K562 (cell line): ENCODE results near the gene CRADD. TPM values are rescaled to one million over a fixed set of nuclear protein-coding genes. Genes with fewer than 3 reads are reported as not detected.

Source experiments
- ATAC-seq: fragments of 200-7000 bp; cut with Tn5 transposase; 3 replicates; pipeline ENCODE4 v1.9.1; 2020; ENCODE audit warnings: moderate library complexity
- BruUV-seq: library from RNA; stranded (reverse); fragments of 400-500 nt; replicated peaks from 2 replicates; lab custom pipeline; 2021; lab: Mats Ljungman, UMichigan
- CTCF ChIA-PET: fragments of 300-600 bp; formaldehyde crosslinking; extraction: SDS; loops from one replicate; lab custom pipeline; 2021; ENCODE audit warnings: low intra/inter-chr PET ratio; lab: Yijun Ruan, JAX
- POLR2A ChIA-PET: fragments of 300-600, 350-650 bp; sonication (Branson Sonifier 250); formaldehyde crosslinking; extraction: SDS; loops from one replicate; lab custom pipeline; 2021; ENCODE audit warnings: antibody characterized with exemption, inconsistent platforms; lab: Yijun Ruan, JAX
- DNase-seq, 4 experiments: peaks; one replicate each; pipeline versions ENCODE4 v3.0.0 to v3.0.0-alpha.2; 2011 to 2018; ENCODE audit warnings: low spot score in 3 of 4, mixed read lengths in 3 of 4; ENCODE audit errors: extremely low read depth in 1 of 4
- FAIRE-seq: peaks from 2 replicates; lab custom pipeline; 2011; peaks lifted over from hg19 to GRCh38; lab: Jason Lieb, UNC
- H2AFZ ChIP-seq: 2 replicates; pipeline ENCODE4 v1.6.0; 2011; ENCODE audit warnings: low read depth, low read length, control low read depth, inconsistent platforms
- H3K27ac ChIP-seq: fragments of 200-600 bp; 3 replicates; pipeline ENCODE4 v1.8.0; 2011; ENCODE audit warnings: low read depth, mild to moderate bottlenecking, control low read depth, inconsistent platforms, low read length, moderate library complexity, mixed read lengths; ENCODE audit errors: extremely low read depth
- H3K27me3 ChIP-seq, 2 experiments: fragments of 300-600 bp in 1 of 2; 2 replicates in 1 of 2; 3 replicates in 1 of 2; pipeline versions ENCODE4 v1.6.0 to v1.8.0; 2011; ENCODE audit warnings: inconsistent platforms in 2 of 2, low read length in 2 of 2, mild to moderate bottlenecking in 1 of 2, mixed read lengths in 1 of 2, moderate library complexity in 1 of 2; ENCODE audit not compliant: control insufficient read depth in 2 of 2, insufficient read depth in 2 of 2
- H3K36me3 ChIP-seq: fragments of 300-600 bp; 3 replicates; pipeline ENCODE4 v1.8.0; 2011; ENCODE audit warnings: mild to moderate bottlenecking, low read length, inconsistent platforms; ENCODE audit not compliant: control insufficient read depth, insufficient read depth
- H3K4me1 ChIP-seq, 2 experiments: fragments of 200-600 bp in 1 of 2; replicated peaks in 1 of 2; 2 replicates in 1 of 2; 3 replicates in 1 of 2; pipeline versions ENCODE4 v1.5.1 to v1.8.0; 2011; ENCODE audit warnings: inconsistent platforms in 2 of 2, low read length in 2 of 2, mild to moderate bottlenecking in 1 of 2, mixed read lengths in 1 of 2, moderate library complexity in 1 of 2; ENCODE audit not compliant: control insufficient read depth in 2 of 2, insufficient read depth in 2 of 2
- H3K4me2 ChIP-seq: 2 replicates; pipeline ENCODE4 v1.6.1; 2011; ENCODE audit warnings: low read length, control low read depth, inconsistent platforms, mixed read lengths; ENCODE audit not compliant: insufficient read depth
- H3K4me3 ChIP-seq: fragments of 200-600 bp; sonication (generic), shearing (Covaris generic); 2 replicates; pipeline ENCODE4 v1.5.1; 2016; ENCODE audit warnings: control low read depth, inconsistent platforms
- H3K79me2 ChIP-seq: fragments of 200-600 bp; 3 replicates; pipeline ENCODE4 v1.8.0; 2011; ENCODE audit warnings: low read length, inconsistent platforms; ENCODE audit not compliant: control insufficient read depth, insufficient read depth
- H3K9ac ChIP-seq, 2 experiments: 2 replicates each; pipeline versions ENCODE4 v1.6.0 to v1.6.1; 2011; ENCODE audit warnings: low read depth in 2 of 2, low read length in 2 of 2, control low read depth in 1 of 2, inconsistent platforms in 1 of 2, mild to moderate bottlenecking in 1 of 2, mixed read lengths in 1 of 2; ENCODE audit not compliant: insufficient read depth in 1 of 2
- H3K9me1 ChIP-seq: one replicate; pipeline ENCODE4 v1.6.0; 2011; ENCODE audit warnings: inconsistent platforms, mild to moderate bottlenecking, low read length, moderate library complexity; ENCODE audit not compliant: control insufficient read depth, insufficient read depth
- H3K9me3 ChIP-seq: replicated peaks from 2 replicates; pipeline ENCODE4 v1.5.1; 2011; ENCODE audit warnings: low read depth, low read length, inconsistent platforms; ENCODE audit not compliant: control insufficient read depth, insufficient read depth
- H4K20me1 ChIP-seq: replicated peaks from 2 replicates; pipeline ENCODE4 v1.6.1; 2011; ENCODE audit warnings: low read length, inconsistent platforms, mixed read lengths; ENCODE audit not compliant: control insufficient read depth, insufficient read depth
- BRF2 ChIP-seq: IDR thresholded peaks from 3 replicates; pipeline ENCODE4 v1.6.1; 2011; ENCODE audit warnings: borderline replicate concordance, mild to moderate bottlenecking; ENCODE audit not compliant: insufficient read length, insufficient read depth
- CC2D1A ChIP-seq: fragments of 450-650 bp; IDR thresholded peaks from 2 replicates; pipeline ENCODE4 v1.6.1; 2017; ENCODE audit warnings: mild to moderate bottlenecking
- CHCHD3 ChIP-seq: fragments of 250-450 bp; sonication (Bioruptor Pico); IDR thresholded peaks from 2 replicates; pipeline ENCODE4 v2.1.2; 2022; ENCODE audit warnings: mild to moderate bottlenecking
- IRF9 ChIP-seq: fragments of 450-650 bp; IDR thresholded peaks from 2 replicates; pipeline ENCODE4 v1.6.1; 2016; ENCODE audit warnings: missing biosample characterization, missing genetic modification characterization
- MYC ChIP-seq, 2 experiments: fragments of 250-450 bp in 1 of 2; sonication (Bioruptor Pico) in 1 of 2; IDR thresholded peaks; 2 replicates each; pipeline versions ENCODE4 v1.5.1 to v1.6.1; 2012 to 2021; ENCODE audit warnings: low read depth in 2 of 2, borderline replicate concordance in 1 of 2, improper control_type of control experiment in 1 of 2, low read length in 1 of 2, mild to moderate bottlenecking in 1 of 2, moderate library complexity in 1 of 2
- PCBP2 ChIP-seq: fragments of 200-400 bp; formaldehyde crosslinking; IDR thresholded peaks from 2 replicates; pipeline ENCODE4 v1.6.1; 2018; ENCODE audit warnings: low read length, low read depth, mild to moderate bottlenecking, moderate library complexity; ENCODE audit not compliant: poor library complexity, severe bottlenecking
- TRIM24 ChIP-seq, 2 experiments: fragments of 450-650 bp; IDR thresholded peaks; 2 replicates each; pipeline ENCODE4 v1.6.1; 2016
- TRIM28 ChIP-seq: fragments of 450-650 bp; IDR thresholded peaks from 2 replicates; pipeline ENCODE4 v1.6.1; 2017
- ZNF280A ChIP-seq: fragments of 450-650 bp; IDR thresholded peaks from 2 replicates; pipeline ENCODE4 v1.6.1; 2018; ENCODE audit warnings: mild to moderate bottlenecking, low read depth; ENCODE audit not compliant: partially characterized antibody
- ZNF316 ChIP-seq: fragments of 450-650 bp; IDR thresholded peaks from 2 replicates; pipeline ENCODE4 v1.6.1; 2016
- ZNF561 ChIP-seq: fragments of 450-650 bp; formaldehyde crosslinking; conservative IDR thresholded peaks from 2 replicates; pipeline ENCODE4 v1.4.0; 2020; ENCODE audit warnings: mild to moderate bottlenecking, moderate library complexity
- ZNF766 ChIP-seq: fragments of 200-800 bp; sonication (Bioruptor generic); conservative IDR thresholded peaks from 2 replicates; pipeline ENCODE4 v1.6.1; 2016; ENCODE audit warnings: missing genetic modification characterization, missing compliant biosample characterization
- WGBS: fragments of 100-300 bp; shearing (Covaris generic); methylation state at CpG from one replicate; pipeline ENCODE4 v1.1.6; 2016; ENCODE audit warnings: low coverage, mixed read lengths; ENCODE audit not compliant: insufficient coverage; ENCODE audit errors: missing lambda C conversion rate; 5-methylcytosine and 5-hydroxymethylcytosine counted together
- in situ Hi-C: fragments of 300-500 bp; cut with MboI; formaldehyde crosslinking; loops from 4 replicates; pipeline ENCODE4 v1.15.0; 2018; ENCODE audit warnings: inconsistent platforms, mixed read lengths
- intact Hi-C: fragments of 100-400 bp; cut with micrococcal nuclease; formaldehyde crosslinking; loops from 2 replicates; pipeline ENCODE4 v1.14.2; 2022
- polyA plus RNA-seq, 8 experiments: library from polyadenylated mRNA; depleted of rRNA in 4 of 8; stranded (reverse) in 5 of 8; unstranded in 3 of 8; fragments of >200 nt; fragmentation: Nextera tagmentation in 2 of 8; fragmentation: Illumina TruSeq in 1 of 8; extraction: Ambion mirVana in 2 of 8; extraction: Trizol in 1 of 8; gene quantifications; 2 replicates each; pipeline versions ENCODE4 v1.2.1 to v1.2.3, GENCODE V29; 2011 to 2014; ENCODE audit warnings: inconsistent platforms in 1 of 8, missing spikeins in 1 of 8
- total RNA-seq, 7 experiments: library from RNA; depleted of rRNA in 6 of 7; stranded (reverse); fragments of >200 nt in 6 of 7; fragmentation: Illumina TruSeq in 2 of 7; extraction: Trizol in 2 of 7; gene quantifications; 2 replicates each; pipeline versions ENCODE4 v1.2.1 to v1.2.3, GENCODE V29; 2011 to 2021; ENCODE audit warnings: low replicate concordance in 1 of 7

The CRADD gene
- total and polyA plus RNA-seq, 9 of the 15 experiments (the other 6 are each of a cell fraction or from before 2014, with no cell fraction given), result 20.5 to 41.1 (median 25.9) TPM

GRCh38 chr12:93668919-93669418 is 8.2 kb upstream of the CRADD start (continued):
- TF ChIP-seq CHCHD3 (CRISPR knock-in tag) (no peak), MYC (IDR thresholded peaks at IDR 0.05; ENCODE audit: low read depth, low read length) (no peak), MYC (CRISPR knock-in tag; IDR thresholded peaks at IDR 0.05; ENCODE audit: borderline replicate concordance, low read depth) (no peak), PCBP2 (no peak)
- TF ChIP-seq, all 486 proteins: peak for 0

GRCh38 chr12:93669452-93669851 is 7.7 kb upstream of the CRADD start:
- FAIRE-seq (no peak), DNase-seq (no peak)

More at GRCh38 chr12:93669452-93669851, 7.7 kb upstream of the CRADD start:
- H3K9me1 ChIP-seq, result no peaks in the 10 kb centered on the region
- ChIA-PET CTCF (no interaction called here), POLR2A (no interaction called here)
- no peaks in the 10 kb centered on the region for H3K36me3 ChIP-seq
- peaks cover 9% of the 10 kb centered on the region for H3K9me3 ChIP-seq
- TF ChIP-seq ZNF316, result peak; percentile 76
- no peak for TF ChIP-seq IRF9 (tag)
- peak; percentile 69 for TF ChIP-seq ZNF280A
- TF ChIP-seq TRIM28, result peak; percentile 71; the same call in 1 of the 2 replicates
- TF ChIP-seq BRF2, result no peak
- peak in 1 of 2 experiments; percentile 45; a peak in 1 of 4 replicates for TF ChIP-seq TRIM24 (IDR thresholded peaks at IDR 0.05)
- peak; percentile 24; the same call in 1 of the 2 replicates for TF ChIP-seq CC2D1A
- TF ChIP-seq ZNF766, result peak; percentile 43; the same call in 1 of the 2 replicates
- TF ChIP-seq ZNF561 (CRISPR knock-in tag), result no peak
- H3K9ac ChIP-seq, result no peak overlapping the region
- H3K27me3 ChIP-seq, result no peaks in the 10 kb centered on the region
- no TSS peak for BruUV-seq
- no peak overlapping the region for H3K4me3 ChIP-seq
- H4K20me1 ChIP-seq, result no peaks in the 10 kb centered on the region
- in situ Hi-C loops, result no loop called here
- H2AFZ ChIP-seq, result 0 out of 2 replicates have a peak overlapping the region, but pooled peaks have one; percentile 4
- peaks cover 0 to 5% of the 10 kb centered on the region in 2 experiments; a peak in 2 of 5 replicates for H3K4me1 ChIP-seq
- H3K79me2 ChIP-seq, result no peaks in the 10 kb centered on the region
- H3K4me2 ChIP-seq, result no peak overlapping the region
- H3K27ac ChIP-seq, result no peak overlapping the region
- intact Hi-C loops, result no loop called here
- ATAC-seq, result no peak
- WGBS, result 64% methylated on average over 2 of the region's 3 CpGs
